HepG2 (cell line): ENCODE measurements around the gene RBM45. TPM values are rescaled to one million over a fixed set of nuclear protein-coding genes. Genes with fewer than 3 reads are reported as not detected.

Experiments used
- ATF7 ChIP-seq, 2 experiments: fragments of 450-650 bp in 1 of 2; sonication (generic) in 1 of 2; formaldehyde crosslinking in 1 of 2; IDR thresholded peaks; 2 replicates each; pipeline versions ENCODE4 v1.4.0 to v1.6.1; 2016 to 2020; ENCODE audit warnings: antibody characterized with exemption in 1 of 2, mild to moderate bottlenecking in 1 of 2, missing genetic modification reagents in 1 of 2
- GATA4 ChIP-seq: sonication (generic); IDR thresholded peaks from 2 replicates; pipeline ENCODE4 v1.6.1; 2016; ENCODE audit warnings: antibody characterized with exemption, low read depth, borderline replicate concordance
- GRHL1 ChIP-seq: sonication (generic); formaldehyde crosslinking; conservative IDR thresholded peaks from 2 replicates; pipeline ENCODE4 v1.8.0; 2022; ENCODE audit warnings: missing genetic modification reagents
- MAFK ChIP-seq, 2 experiments: IDR thresholded peaks in 1 of 2; conservative IDR thresholded peaks in 1 of 2; 2 replicates each; pipeline ENCODE4 v1.6.1; 2011; ENCODE audit warnings: improper control_type of control experiment in 2 of 2, low read length in 2 of 2
- MEIS1 ChIP-seq: sonication (generic); formaldehyde crosslinking; IDR thresholded peaks from 2 replicates; pipeline ENCODE4 v1.9.0; 2021; ENCODE audit warnings: mild to moderate bottlenecking, missing genetic modification reagents, moderate library complexity, borderline replicate concordance
- MLXIP ChIP-seq: sonication (generic); formaldehyde crosslinking; IDR thresholded peaks from 2 replicates; pipeline ENCODE4 v1.9.0; 2021; ENCODE audit warnings: missing genetic modification reagents, borderline replicate concordance
- PHF8 ChIP-seq: sonication (generic); formaldehyde crosslinking; IDR thresholded peaks from 2 replicates; pipeline ENCODE4 v1.5.0; 2020; ENCODE audit warnings: missing genetic modification reagents
- POLR2AphosphoS2 ChIP-seq: IDR thresholded peaks from 2 replicates; pipeline ENCODE4 v1.6.1; 2011; ENCODE audit warnings: low read depth, low read length, improper control_type of control experiment
- RFXANK ChIP-seq: IDR thresholded peaks from 2 replicates; pipeline ENCODE4 v1.6.1; 2016
- ZFP82 ChIP-seq: sonication (generic); formaldehyde crosslinking; IDR thresholded peaks from 2 replicates; pipeline ENCODE4 v1.5.1; 2020; ENCODE audit warnings: mild to moderate bottlenecking, missing genetic modification reagents, borderline replicate concordance
- ZFP90 ChIP-seq: sonication (generic); formaldehyde crosslinking; IDR thresholded peaks from 2 replicates; pipeline ENCODE4 v1.8.0; 2022; ENCODE audit warnings: missing genetic modification reagents, mild to moderate bottlenecking, inconsistent platforms, borderline replicate concordance
- ZNF326 ChIP-seq: sonication (generic); formaldehyde crosslinking; IDR thresholded peaks from 2 replicates; pipeline ENCODE4 v1.4.0; 2020; ENCODE audit warnings: missing genetic modification reagents, borderline replicate concordance
- ZNF569 ChIP-seq: sonication (generic); formaldehyde crosslinking; IDR thresholded peaks from 2 replicates; pipeline ENCODE4 v1.5.0; 2020; ENCODE audit warnings: mild to moderate bottlenecking, missing genetic modification reagents, moderate library complexity, borderline replicate concordance
- ZNF788 ChIP-seq: sonication (generic); formaldehyde crosslinking; IDR thresholded peaks from 2 replicates; pipeline ENCODE4 v1.5.0; 2020; ENCODE audit warnings: mild to moderate bottlenecking, missing genetic modification reagents, borderline replicate concordance
- ZXDC ChIP-seq: sonication (generic); formaldehyde crosslinking; IDR thresholded peaks from 2 replicates; pipeline ENCODE4 v1.5.0; 2020; ENCODE audit warnings: mild to moderate bottlenecking, missing genetic modification reagents
- polyA plus RNA-seq, 8 experiments: library from polyadenylated mRNA; depleted of rRNA in 3 of 8; stranded (reverse) in 7 of 8; unstranded in 1 of 8; fragments of >200 nt; fragmentation: Illumina TruSeq in 4 of 8; extraction: Trizol in 4 of 8; gene quantifications; 2 replicates each; pipeline versions ENCODE4 v1.2.1 to v1.2.3, GENCODE V29; 2011 to 2016; ENCODE audit warnings: low read depth in 4 of 8, missing spikeins in 1 of 8, mixed read lengths in 1 of 8; ENCODE audit not compliant: insufficient read depth in 1 of 8
- total RNA-seq, 5 experiments: library from RNA; depleted of rRNA; stranded (reverse); fragments of >200 nt; fragmentation: Illumina TruSeq; extraction: Trizol; gene quantifications; 2 replicates each; pipeline ENCODE4 v1.2.3, GENCODE V29; 2016; ENCODE audit warnings: low read depth in 1 of 5
- TF ChIP-seq, protein P1 (sequence below): sonication (generic); formaldehyde crosslinking; IDR thresholded peaks from 2 replicates; pipeline ENCODE4 v1.8.1; 2022; ENCODE audit warnings: low read depth, mild to moderate bottlenecking, missing genetic modification reagents

Gene RBM45
- total and polyA plus RNA-seq, 2 of the 13 experiments (the other 11 are each of a cell fraction or from before 2014, with no cell fraction given), result 5.7 to 25.2 TPM

GRCh38 chr2:178072383-178073301 lies 39.6 kb upstream of the RBM45 start, which contains the start of gene PDE11A (continued):
- TF ChIP-seq MLXIP (CRISPR knock-in tag) (no peak), ZNF788 (CRISPR knock-in tag) (peak; percentile 49; the same call in 1 of the 2 replicates), GATA4 (peak; percentile 80), MAFK (conservative IDR thresholded peaks at IDR 0.05 in 1 of 2, IDR thresholded peaks at IDR 0.05 in 1 of 2; ENCODE audit: low read length in 2 of 2) (no peak), GRHL1 (no peak), RFXANK (CRISPR knock-in tag) (0 out of 2 replicates have a peak, but pooled peaks have one; percentile 41), ZXDC (CRISPR knock-in tag) (no peak), POLR2AphosphoS2 (no peak), ZFP90 (CRISPR knock-in tag) (peak; percentile 55; the same call in 1 of the 2 replicates), ATF7 (IDR thresholded peaks at IDR 0.05) (no peak), ATF7 (CRISPR knock-in tag; IDR thresholded peaks at IDR 0.05) (peak; percentile 31; the same call in 1 of the 2 replicates), ZNF326 (CRISPR knock-in tag) (no peak), ZFP82 (CRISPR knock-in tag) (no peak), MEIS1 (CRISPR knock-in tag) (peak; percentile 87), PHF8 (peak; percentile 85), ZNF569 (CRISPR knock-in tag) (no peak)
- TF ChIP-seq, protein P1, sequence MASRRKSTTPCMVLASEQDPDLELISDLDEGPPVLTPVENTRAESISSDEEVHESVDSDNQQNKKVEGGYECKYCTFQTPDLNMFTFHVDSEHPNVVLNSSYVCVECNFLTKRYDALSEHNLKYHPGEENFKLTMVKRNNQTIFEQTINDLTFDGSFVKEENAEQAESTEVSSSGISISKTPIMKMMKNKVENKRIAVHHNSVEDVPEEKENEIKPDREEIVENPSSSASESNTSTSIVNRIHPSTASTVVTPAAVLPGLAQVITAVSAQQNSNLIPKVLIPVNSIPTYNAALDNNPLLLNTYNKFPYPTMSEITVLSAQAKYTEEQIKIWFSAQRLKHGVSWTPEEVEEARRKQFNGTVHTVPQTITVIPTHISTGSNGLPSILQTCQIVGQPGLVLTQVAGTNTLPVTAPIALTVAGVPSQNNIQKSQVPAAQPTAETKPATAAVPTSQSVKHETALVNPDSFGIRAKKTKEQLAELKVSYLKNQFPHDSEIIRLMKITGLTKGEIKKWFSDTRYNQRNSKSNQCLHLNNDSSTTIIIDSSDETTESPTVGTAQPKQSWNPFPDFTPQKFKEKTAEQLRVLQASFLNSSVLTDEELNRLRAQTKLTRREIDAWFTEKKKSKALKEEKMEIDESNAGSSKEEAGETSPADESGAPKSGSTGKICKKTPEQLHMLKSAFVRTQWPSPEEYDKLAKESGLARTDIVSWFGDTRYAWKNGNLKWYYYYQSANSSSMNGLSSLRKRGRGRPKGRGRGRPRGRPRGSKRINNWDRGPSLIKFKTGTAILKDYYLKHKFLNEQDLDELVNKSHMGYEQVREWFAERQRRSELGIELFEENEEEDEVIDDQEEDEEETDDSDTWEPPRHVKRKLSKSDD (CRISPR knock-in tag), result no peak
